Activated CD8-positive, alpha-beta T cell treated with anti-CD3 and anti-CD28 coated beads, Interleukin-2, amount 10 ng/mL, durations not matched to agents 7 days and 5 days (primary cell): ENCODE results near the gene CRYAB. TPM values are rescaled to one million over a fixed set of nuclear protein-coding genes. Genes with fewer than 3 reads are reported as not detected.
"Not testable (repeated sequence)": the region's sequence is repeated elsewhere in the genome, so short reads cannot be mapped to it uniquely, and the experiment has no call there.

ENCODE experiments used
- ATAC-seq: fragments of 150-1000 bp; cut with Tn5 transposase; one replicate; pipeline ENCODE4 v1.10.0; 2021; ENCODE audit warnings: moderate library complexity
- CTCF ChIA-PET: fragments of 350-600 bp; sonication (Branson Sonifier 250); formaldehyde crosslinking; loops from one replicate; lab custom pipeline; 2021; ENCODE audit warnings: antibody characterized with exemption; lab: Charles Lee
- POLR2A ChIA-PET: fragments of 350-600 bp; sonication (Branson Sonifier 250); formaldehyde crosslinking; loops from one replicate; lab custom pipeline; 2021; ENCODE audit warnings: antibody characterized with exemption; lab: Charles Lee
- DNase-seq: peaks from one replicate; pipeline ENCODE4 v3.0.0-alpha.2; 2020
- H3K27ac Mint-ChIP-seq: one replicate; pipeline ENCODE4 v1.8.0; 2021; ENCODE audit warnings: mild to moderate bottlenecking, mixed read lengths
- H3K27me3 Mint-ChIP-seq: one replicate; pipeline ENCODE4 v1.8.0; 2021; ENCODE audit warnings: low read depth, mixed read lengths
- H3K36me3 Mint-ChIP-seq: one replicate; pipeline ENCODE4 v1.8.0; 2021; ENCODE audit warnings: low read depth, mixed read lengths
- H3K4me1 Mint-ChIP-seq: one replicate; pipeline ENCODE4 v1.8.0; 2021; ENCODE audit warnings: low read depth, mixed read lengths
- H3K4me3 Mint-ChIP-seq: one replicate; pipeline ENCODE4 v1.8.0; 2021; ENCODE audit warnings: mild to moderate bottlenecking, mixed read lengths
- H3K9me3 Mint-ChIP-seq: one replicate; pipeline ENCODE4 v1.8.0; 2022; ENCODE audit warnings: mixed read lengths; ENCODE audit not compliant: insufficient read depth
- total RNA-seq, 2 experiments: library from RNA; stranded (reverse); gene quantifications; one replicate each; pipeline ENCODE4 v1.2.3, GENCODE V29; 2021

Gene CRYAB
- total RNA-seq, 2 experiments from 2014 or later, result not detected

DNA sequence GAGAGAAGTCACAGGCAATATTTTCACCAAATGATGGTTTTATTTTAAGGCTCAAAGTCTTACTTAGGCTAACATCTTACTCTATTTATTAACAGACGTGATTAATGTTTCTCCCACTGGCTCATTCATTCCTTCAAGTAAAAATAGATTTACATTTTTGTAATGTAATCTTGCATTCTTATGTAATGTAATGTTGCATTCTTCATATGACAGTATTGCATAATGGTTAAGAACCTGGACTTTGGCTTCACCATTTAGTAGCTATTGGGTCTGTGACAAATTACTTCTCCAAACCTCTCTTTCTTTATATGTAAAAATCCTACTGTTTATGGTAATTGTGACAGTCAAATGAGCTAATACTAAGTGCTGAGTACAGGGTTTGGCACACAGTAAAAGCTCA is 22.3 kb upstream of the CRYAB start:
- ATAC-seq (no peak), DNase-seq (no peak)
- Mint-ChIP-seq H3K27ac (no peak overlapping the region), H3K27me3 (no peaks in the 10 kb centered on the region), H3K4me1 (peaks cover 33% of the 10 kb centered on the region), H3K4me3 (no peak overlapping the region), H3K9me3 (no peaks in the 10 kb centered on the region), H3K36me3 (no peaks in the 10 kb centered on the region)
- ChIA-PET POLR2A (no interaction called here), CTCF (interaction anchor here (0.6 to 13.6 kb wide), 9 partner anchors 8 to 346 kb away, joined by 3 to 261 read pairs (median 3); no protein-coding TSS in a partner anchor)

DNA sequence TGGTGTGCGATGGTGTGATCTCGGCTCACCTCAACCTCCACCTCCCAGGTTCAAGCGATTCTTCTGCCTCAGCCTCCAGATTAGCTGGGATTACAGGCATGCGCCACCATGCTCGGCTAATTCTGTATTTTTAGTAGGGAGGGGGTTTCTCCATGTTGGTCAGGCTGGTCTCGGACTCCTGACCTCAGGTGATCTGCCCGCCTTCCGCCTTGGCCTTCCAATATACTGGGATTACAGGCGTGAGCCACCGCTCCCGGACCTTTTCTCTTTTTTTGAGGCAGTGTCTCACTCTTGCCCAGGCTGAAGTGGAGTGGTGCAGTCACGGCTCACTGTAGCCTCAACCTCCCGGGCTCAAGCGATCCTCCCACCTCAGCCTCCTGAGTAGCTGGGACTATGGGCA is 21.6 kb upstream of the CRYAB start:
- H3K36me3 Mint-ChIP-seq, DNase-seq, H3K27me3 Mint-ChIP-seq, H3K4me3 Mint-ChIP-seq, ATAC-seq, H3K9me3 Mint-ChIP-seq, POLR2A ChIA-PET, H3K27ac Mint-ChIP-seq: not testable (repeated sequence)
- CTCF ChIA-PET, result interaction anchor here (1.0 to 13.6 kb wide), 4 partner anchors 26 to 180 kb away, joined by 3 to 261 read pairs (median 6); no protein-coding TSS in a partner anchor
- H3K4me1 Mint-ChIP-seq, result peaks cover 26% of the 10 kb centered on the region

DNA sequence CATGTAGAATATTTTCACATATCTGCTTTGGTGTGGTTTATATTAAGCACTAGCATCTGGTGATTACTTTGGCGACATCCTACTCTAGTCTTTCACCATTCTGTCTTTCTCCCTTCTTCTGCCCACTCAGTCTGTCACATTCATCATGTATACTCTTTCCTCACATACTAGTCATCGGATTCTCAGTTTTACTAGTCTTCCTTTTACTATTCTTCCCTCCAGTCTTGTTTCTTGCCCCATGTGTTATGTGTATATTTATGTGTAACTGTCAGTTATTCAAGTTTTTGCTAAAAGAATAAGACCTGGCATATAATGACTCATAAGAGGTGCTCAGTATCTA is 21.0 kb upstream of the CRYAB start:
- H3K4me3 Mint-ChIP-seq, result no peak overlapping the region
- peaks cover 21% of the 10 kb centered on the region for H3K4me1 Mint-ChIP-seq
- ChIA-PET CTCF (interaction anchor here (1.1 to 13.6 kb wide), 8 partner anchors 9 to 348 kb away, joined by 3 to 261 read pairs (median 5); partner anchors contain the start of gene CFAP68), POLR2A (no interaction called here)
- DNase-seq, result no peak
- H3K36me3 Mint-ChIP-seq, result no peaks in the 10 kb centered on the region
- no peaks in the 10 kb centered on the region for H3K9me3 Mint-ChIP-seq
- no peaks in the 10 kb centered on the region for H3K27me3 Mint-ChIP-seq
- no peak for ATAC-seq
- no peak overlapping the region for H3K27ac Mint-ChIP-seq

GRCh38 chr11:111930472-111930871 is 18.9 kb upstream of the CRYAB start:
- ATAC-seq (no peak), DNase-seq (no peak)
- Mint-ChIP-seq H3K36me3 (no peaks in the 10 kb centered on the region), H3K27me3 (no peaks in the 10 kb centered on the region), H3K27ac (no peak overlapping the region), H3K4me3 (no peak overlapping the region), H3K9me3 (no peaks in the 10 kb centered on the region), H3K4me1 (peaks cover 22% of the 10 kb centered on the region)
- POLR2A ChIA-PET, result no interaction called here
- CTCF ChIA-PET, result interaction anchor here (1.7 to 13.6 kb wide), 3 partner anchors 8 to 48 kb away, joined by 3 to 261 read pairs (median 17); no protein-coding TSS in a partner anchor

DNA sequence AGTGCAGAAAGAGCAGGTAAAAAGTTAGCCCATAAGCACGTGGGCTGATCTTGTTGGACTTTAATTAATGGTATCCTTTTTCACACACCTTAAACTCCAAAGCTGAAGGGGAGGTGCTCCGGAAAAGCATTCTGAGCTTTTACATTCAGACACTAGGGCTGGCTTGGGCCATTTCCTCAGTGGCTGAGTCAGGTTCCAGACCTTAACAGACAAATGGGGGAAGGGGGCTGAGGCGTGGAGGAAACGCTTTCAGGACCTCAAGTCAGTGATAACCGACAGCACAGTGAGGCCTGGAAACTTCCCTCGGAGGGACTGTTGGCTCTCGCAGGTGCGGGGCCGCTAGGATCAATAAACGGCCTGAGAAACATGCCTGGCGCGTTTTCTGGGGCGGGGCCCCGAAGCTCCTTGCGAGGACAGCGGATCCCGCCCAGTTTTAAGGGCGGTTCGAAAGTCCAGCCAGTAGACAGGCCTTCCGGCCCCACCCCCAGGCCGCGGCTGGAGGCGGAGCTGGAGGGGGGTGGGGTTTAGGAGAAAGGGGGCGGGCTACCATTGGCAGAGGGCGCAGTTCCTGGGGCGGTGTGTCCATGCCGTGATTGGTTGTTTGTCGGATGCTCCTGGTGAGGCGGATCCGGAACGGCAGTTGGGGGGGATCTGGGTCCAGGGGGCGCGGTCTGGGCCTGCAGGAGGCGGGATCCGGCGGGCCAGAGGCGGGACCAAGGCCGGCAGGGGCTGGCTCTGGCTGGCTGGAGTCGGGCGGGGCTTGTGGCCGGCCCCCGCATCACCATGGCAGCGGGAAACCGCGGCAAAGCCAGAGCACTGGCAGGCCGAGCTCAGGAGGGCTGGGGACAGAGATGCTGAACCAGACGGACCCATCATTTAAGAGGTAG is 15.2 kb upstream of the CRYAB start:
- peaks cover 7% of the 10 kb centered on the region for H3K27me3 Mint-ChIP-seq
- H3K4me1 Mint-ChIP-seq, result peaks cover 16% of the 10 kb centered on the region
- POLR2A ChIA-PET, result interaction anchor here (0.6 to 2.7 kb wide), 18 partner anchors 9 to 354 kb away, joined by 3 to 21 read pairs (median 4); partner anchors contain the start of genes ALG9 and DIXDC1
- H3K27ac Mint-ChIP-seq, result peak overlapping the region; percentile 91
- peak overlapping the region; percentile 82 for H3K4me3 Mint-ChIP-seq
- no peaks in the 10 kb centered on the region for H3K36me3 Mint-ChIP-seq
- no peaks in the 10 kb centered on the region for H3K9me3 Mint-ChIP-seq
- CTCF ChIA-PET, result interaction anchor here (0.8 to 13.6 kb wide), 20 partner anchors 9 to 354 kb away, joined by 3 to 261 read pairs (median 5); partner anchors contain the start of genes ALG9 and DIXDC1
- ATAC-seq (peak; percentile 93), DNase-seq (peak; percentile 96)

GRCh38 chr11:111925953-111926352 is 14.4 kb upstream of the CRYAB start:
- H3K9me3 Mint-ChIP-seq, result no peaks in the 10 kb centered on the region
- CTCF ChIA-PET, result interaction anchor here (0.8 to 13.6 kb wide), 16 partner anchors 9 to 354 kb away, joined by 3 to 261 read pairs (median 5); partner anchors contain the start of gene DIXDC1
- POLR2A ChIA-PET, result interaction anchor here (0.8 to 2.7 kb wide), 13 partner anchors 8 to 161 kb away, joined by 3 to 21 read pairs (median 4); partner anchors contain the start of genes ALG9 and DIXDC1
- peak overlapping the region; percentile 82 for H3K4me3 Mint-ChIP-seq
- H3K36me3 Mint-ChIP-seq, result no peaks in the 10 kb centered on the region
- ATAC-seq, result no peak
- H3K27ac Mint-ChIP-seq, result peak overlapping the region; percentile 58
- DNase-seq, result no peak
- H3K4me1 Mint-ChIP-seq, result peaks cover 16% of the 10 kb centered on the region
- H3K27me3 Mint-ChIP-seq, result peaks cover 12% of the 10 kb centered on the region

DNA sequence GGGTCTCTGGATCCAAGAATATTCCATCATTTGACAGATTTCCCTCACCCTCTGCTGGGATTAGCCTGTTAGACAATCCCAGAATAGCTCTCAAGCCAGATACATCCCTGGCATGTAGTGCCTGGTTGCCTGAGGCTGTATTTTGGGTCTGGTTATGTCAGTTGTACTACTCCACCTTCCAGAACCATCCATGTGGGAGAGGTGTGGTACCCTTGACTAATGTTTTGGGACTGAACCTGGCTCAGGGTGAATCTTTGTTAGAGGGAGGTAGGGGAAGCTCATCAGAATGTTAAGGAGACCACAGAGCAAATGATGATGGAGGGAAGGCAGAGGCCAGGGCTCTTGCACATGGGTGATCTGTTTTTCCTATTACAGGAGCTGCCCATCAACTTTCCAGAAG is 12.4 kb upstream of the CRYAB start:
- Mint-ChIP-seq H3K4me3 (no peak overlapping the region), H3K27ac (no peak overlapping the region), H3K4me1 (peaks cover 16% of the 10 kb centered on the region), H3K27me3 (peaks cover 14% of the 10 kb centered on the region), H3K9me3 (no peaks in the 10 kb centered on the region), H3K36me3 (no peaks in the 10 kb centered on the region)
- ChIA-PET CTCF (interaction anchor here (1.2 to 2.0 kb wide), 3 partner anchors 8 to 59 kb away, joined by 4 to 5 read pairs (median 4); partner anchors contain the start of gene DIXDC1), POLR2A (no interaction called here)
- DNase-seq, result no peak
- ATAC-seq, result no peak

- Mint-ChIP-seq H3K27ac (no peak overlapping the region), H3K4me3 (no peak overlapping the region), H3K36me3 (no peaks in the 10 kb centered on the region), H3K4me1 (peaks cover 16% of the 10 kb centered on the region), H3K9me3 (no peaks in the 10 kb centered on the region), H3K27me3 (peaks cover 14% of the 10 kb centered on the region)
- ChIA-PET POLR2A (no interaction called here), CTCF (interaction anchor here (1.5 to 2.0 kb wide), 2 partner anchors 9 to 59 kb away, joined by 4 read pairs; no protein-coding TSS in a partner anchor)
- DNase-seq (no peak), ATAC-seq (no peak)
Measured at GRCh38 chr11:111923351-111923788, 11.8 kb upstream of the CRYAB start.

GRCh38 chr11:111922803-111923202 is 11.2 kb upstream of the CRYAB start:
- Mint-ChIP-seq H3K27ac (no peak overlapping the region), H3K9me3 (no peaks in the 10 kb centered on the region), H3K4me1 (peaks cover 16% of the 10 kb centered on the region), H3K36me3 (no peaks in the 10 kb centered on the region), H3K4me3 (no peak overlapping the region), H3K27me3 (peaks cover 14% of the 10 kb centered on the region)
- ChIA-PET CTCF (interaction anchor here (1.5 to 2.0 kb wide), 2 partner anchors 9 to 60 kb away, joined by 4 read pairs; no protein-coding TSS in a partner anchor), POLR2A (no interaction called here)
- ATAC-seq (no peak), DNase-seq (no peak)

DNA sequence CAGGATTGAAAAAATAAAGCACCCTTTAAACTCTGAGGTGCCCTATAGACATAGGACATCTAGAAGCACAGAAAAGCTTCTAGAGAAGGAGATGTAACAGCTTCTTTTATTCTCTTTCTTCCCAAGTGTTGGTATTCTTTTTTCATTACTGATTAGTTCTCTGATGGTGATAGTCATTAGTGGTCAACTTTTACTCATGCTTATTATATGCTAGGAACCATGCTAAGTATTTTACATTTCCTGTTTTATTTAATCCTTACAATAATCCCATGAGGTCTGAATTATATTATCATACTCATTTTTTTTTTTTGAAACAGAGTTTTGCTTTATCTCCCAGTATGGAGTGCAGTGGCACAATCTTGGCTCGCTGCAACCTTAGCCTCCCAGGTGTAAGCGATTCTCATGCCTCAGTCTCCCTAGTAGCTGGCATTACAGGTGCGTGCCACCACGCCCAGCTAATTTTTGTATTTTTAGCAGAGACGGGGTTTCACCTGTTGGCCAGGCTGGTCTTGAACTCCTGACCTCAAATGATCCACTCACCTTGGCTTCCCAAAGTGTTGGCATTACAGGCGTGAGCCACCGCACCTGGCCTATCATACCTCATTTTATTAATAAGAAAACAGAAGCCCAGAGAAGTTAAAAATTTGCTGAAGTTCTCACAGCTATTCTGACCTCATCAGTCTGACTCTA is 10.1 kb upstream of the CRYAB start:
- Mint-ChIP-seq H3K27me3 (peaks cover 18% of the 10 kb centered on the region), H3K36me3 (no peaks in the 10 kb centered on the region), H3K9me3 (no peaks in the 10 kb centered on the region), H3K4me1 (peaks cover 11% of the 10 kb centered on the region), H3K4me3 (no peak overlapping the region), H3K27ac (no peak overlapping the region)
- ChIA-PET POLR2A (no interaction called here), CTCF (interaction anchor here (0.6 kb wide), 1 partner anchor 38 kb away, joined by 3 read pairs; no protein-coding TSS in a partner anchor)
- DNase-seq (no peak), ATAC-seq (no peak)

DNA sequence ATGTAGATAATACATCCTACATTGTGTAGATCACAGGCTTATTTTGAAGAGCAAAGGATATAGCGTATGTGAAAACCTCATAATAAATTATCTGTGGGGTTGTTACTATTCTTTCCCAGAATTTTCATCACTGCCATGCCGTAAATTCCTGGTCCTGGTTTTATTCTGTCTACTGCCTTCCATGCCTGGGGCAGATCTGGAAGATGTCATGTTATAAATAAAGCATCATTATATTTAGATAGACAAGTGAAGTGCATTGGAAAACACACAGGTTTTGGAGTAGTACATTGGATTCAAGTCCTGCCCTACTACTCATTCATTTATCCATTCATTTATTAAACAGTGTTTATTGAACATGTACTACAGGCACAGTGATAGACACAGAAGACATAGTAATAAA is 9.3 kb upstream of the CRYAB start:
- DNase-seq (no peak), ATAC-seq (no peak)
- H3K36me3 Mint-ChIP-seq, result no peaks in the 10 kb centered on the region
- H3K4me3 Mint-ChIP-seq, result no peak overlapping the region
- peaks cover 3% of the 10 kb centered on the region for H3K4me1 Mint-ChIP-seq
- POLR2A ChIA-PET, result no interaction called here
- CTCF ChIA-PET, result interaction anchor here (0.6 kb wide), 1 partner anchor 38 kb away, joined by 3 read pairs; no protein-coding TSS in a partner anchor
- H3K27me3 Mint-ChIP-seq, result peaks cover 23% of the 10 kb centered on the region
- H3K27ac Mint-ChIP-seq, result no peak overlapping the region
- H3K9me3 Mint-ChIP-seq, result no peaks in the 10 kb centered on the region
